ENCODE data around the gene RPL27. TPM values are rescaled to one million over a fixed set of nuclear protein-coding genes. Genes with fewer than 3 reads are reported as not detected.

RPL27 gene
- total and polyA plus RNA-seq, 2 of the 13 experiments (the other 11 are each of a cell fraction or from before 2014, with no cell fraction given), result 1,585 to 5,840 TPM

DNA sequence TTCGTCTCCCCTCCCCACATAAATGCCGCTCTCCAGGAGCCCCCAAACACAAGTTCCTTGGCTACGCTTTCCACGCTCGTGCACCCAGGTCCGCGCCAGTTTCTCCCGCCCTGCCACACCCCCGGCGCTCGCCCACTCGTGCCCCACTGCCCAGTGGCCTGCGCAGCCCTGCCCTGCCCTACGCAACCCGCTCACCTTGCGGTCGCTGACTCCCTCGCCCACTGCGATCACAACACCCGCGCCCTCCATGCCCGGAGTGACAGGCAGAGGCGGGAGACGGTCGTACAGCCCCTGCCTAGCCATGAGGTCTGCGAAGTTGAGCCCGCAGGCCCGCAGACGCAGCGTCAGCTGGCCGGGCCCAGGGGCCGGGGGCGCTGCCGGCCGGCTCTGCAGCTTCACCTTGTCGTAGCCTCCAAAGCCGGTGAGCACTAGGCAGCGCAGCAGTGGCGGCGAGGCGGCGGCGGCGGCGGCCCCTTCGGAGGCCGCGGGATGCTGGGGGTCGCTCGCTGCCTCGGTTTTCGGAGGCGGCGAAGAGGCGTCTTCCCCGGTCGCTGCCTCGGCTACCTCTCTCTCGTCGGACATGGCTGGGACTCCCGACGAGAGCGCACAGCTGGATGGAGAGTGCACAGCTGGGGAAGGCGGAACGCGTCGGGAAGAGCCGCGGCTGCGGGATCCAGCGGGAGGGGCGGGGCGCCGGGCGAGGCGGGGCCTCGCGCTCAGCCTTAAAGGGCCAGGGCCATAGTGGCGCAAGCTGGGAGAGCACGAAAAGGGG, 23.7 kb downstream of the RPL27 start, which contains the start of gene VAT1 (continued):
- TF ChIP-seq, protein P1, sequence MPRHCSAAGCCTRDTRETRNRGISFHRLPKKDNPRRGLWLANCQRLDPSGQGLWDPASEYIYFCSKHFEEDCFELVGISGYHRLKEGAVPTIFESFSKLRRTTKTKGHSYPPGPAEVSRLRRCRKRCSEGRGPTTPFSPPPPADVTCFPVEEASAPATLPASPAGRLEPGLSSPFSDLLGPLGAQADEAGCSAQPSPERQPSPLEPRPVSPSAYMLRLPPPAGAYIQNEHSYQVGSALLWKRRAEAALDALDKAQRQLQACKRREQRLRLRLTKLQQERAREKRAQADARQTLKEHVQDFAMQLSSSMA (CRISPR knock-in tag; IDR thresholded peaks at IDR 0.05), result peak; percentile 78; the same call in 1 of the 2 replicates
- TF ChIP-seq IKZF1 (IDR thresholded peaks at IDR 0.05) (no peak), KDM5A (IDR thresholded peaks at IDR 0.05; ENCODE audit: borderline replicate concordance, low read length) (peak; percentile 29), SPEN (CRISPR knock-in tag; IDR thresholded peaks at IDR 0.05; ENCODE audit: low read depth) (peak; percentile 84), ZNF343 (CRISPR knock-in tag; IDR thresholded peaks at IDR 0.05) (0 out of 2 replicates have a peak, but pooled peaks have one; percentile 81), ZNF30 (CRISPR knock-in tag; IDR thresholded peaks at IDR 0.05) (peak; percentile 65; the same call in 1 of the 2 replicates), ZNF569 (CRISPR knock-in tag; IDR thresholded peaks at IDR 0.05; ENCODE audit: borderline replicate concordance) (no peak), ZNF747 (CRISPR knock-in tag; IDR thresholded peaks at IDR 0.05; ENCODE audit: borderline replicate concordance) (peak; percentile 80; the same call in 1 of the 2 replicates), ONECUT2 (CRISPR knock-in tag; IDR thresholded peaks at IDR 0.05) (peak; percentile 31; the same call in 1 of the 2 replicates), ZNF768 (CRISPR knock-in tag; IDR thresholded peaks at IDR 0.05) (peak; percentile 81), PHF5A (CRISPR knock-in tag; IDR thresholded peaks at IDR 0.05; ENCODE audit: low read depth, unreplicated experiment) (no peak), ARNT2 (CRISPR knock-in tag; IDR thresholded peaks at IDR 0.05; ENCODE audit: low read depth) (peak; percentile 82), U2AF1 (optimal IDR thresholded peaks at IDR 0.05; ENCODE audit: low read depth, low read length) (no peak), AGO1 (IDR thresholded peaks at IDR 0.05; ENCODE audit: low read depth, low read length, poor library complexity, severe bottlenecking) (peak; percentile 45), ZNF180 (CRISPR knock-in tag; IDR thresholded peaks at IDR 0.05; ENCODE audit: borderline replicate concordance, low read depth) (peak; percentile 77), ZMYM4 (CRISPR knock-in tag; IDR thresholded peaks at IDR 0.05) (no peak; the same call in 1 of the 2 replicates), CC2D1A (CRISPR knock-in tag; IDR thresholded peaks at IDR 0.05) (no peak), HNF4A (CRISPR knock-in tag; IDR thresholded peaks at IDR 0.05) (peak; percentile 19; the same call in 1 of the 2 replicates), TBL1XR1 (IDR thresholded peaks at IDR 0.05; ENCODE audit: borderline replicate concordance, low read length, partially characterized antibody) (no peak), CCAR2 (optimal IDR thresholded peaks at IDR 0.05; ENCODE audit: low read depth, low read length) (no peak), ZNF878 (CRISPR knock-in tag; IDR thresholded peaks at IDR 0.05) (peak; percentile 50; the same call in 1 of the 2 replicates), ARID2 (CRISPR knock-in tag; IDR thresholded peaks at IDR 0.05; ENCODE audit: borderline replicate concordance) (peak; percentile 93), SMAD3 (CRISPR knock-in tag; IDR thresholded peaks at IDR 0.05) (0 out of 2 replicates have a peak, but pooled peaks have one; percentile 21), EZH2 (conservative IDR thresholded peaks at IDR 0.05; ENCODE audit: low read depth, low read length) (no peak), MYC (CRISPR knock-in tag; IDR thresholded peaks at IDR 0.05; ENCODE audit: borderline replicate concordance) (peak; percentile 84)
- TF ChIP-seq, protein P2, sequence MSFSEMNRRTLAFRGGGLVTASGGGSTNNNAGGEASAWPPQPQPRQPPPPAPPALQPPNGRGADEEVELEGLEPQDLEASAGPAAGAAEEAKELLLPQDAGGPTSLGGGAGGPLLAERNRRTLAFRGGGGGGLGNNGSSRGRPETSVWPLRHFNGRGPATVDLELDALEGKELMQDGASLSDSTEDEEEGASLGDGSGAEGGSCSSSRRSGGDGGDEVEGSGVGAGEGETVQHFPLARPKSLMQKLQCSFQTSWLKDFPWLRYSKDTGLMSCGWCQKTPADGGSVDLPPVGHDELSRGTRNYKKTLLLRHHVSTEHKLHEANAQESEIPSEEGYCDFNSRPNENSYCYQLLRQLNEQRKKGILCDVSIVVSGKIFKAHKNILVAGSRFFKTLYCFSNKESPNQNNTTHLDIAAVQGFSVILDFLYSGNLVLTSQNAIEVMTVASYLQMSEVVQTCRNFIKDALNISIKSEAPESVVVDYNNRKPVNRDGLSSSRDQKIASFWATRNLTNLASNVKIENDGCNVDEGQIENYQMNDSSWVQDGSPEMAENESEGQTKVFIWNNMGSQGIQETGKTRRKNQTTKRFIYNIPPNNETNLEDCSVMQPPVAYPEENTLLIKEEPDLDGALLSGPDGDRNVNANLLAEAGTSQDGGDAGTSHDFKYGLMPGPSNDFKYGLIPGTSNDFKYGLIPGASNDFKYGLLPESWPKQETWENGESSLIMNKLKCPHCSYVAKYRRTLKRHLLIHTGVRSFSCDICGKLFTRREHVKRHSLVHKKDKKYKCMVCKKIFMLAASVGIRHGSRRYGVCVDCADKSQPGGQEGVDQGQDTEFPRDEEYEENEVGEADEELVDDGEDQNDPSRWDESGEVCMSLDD (CRISPR knock-in tag; IDR thresholded peaks at IDR 0.05; ENCODE audit: borderline replicate concordance), result peak; percentile 24; the same call in 1 of the 2 replicates

Data from HepG2 (cell line).